ENCODE results near the gene DSCAML1.
A peak's percentile ranks its signal among the peaks of the same experiment; 100 is the strongest.
"Not testable (repeated sequence)": the region's sequence is repeated elsewhere in the genome, so short reads cannot be mapped to it uniquely, and the experiment has no call there.

Gene DSCAML1

GRCh38 chr11:117410861-117411710, 385.9 kb downstream of the DSCAML1 start:
- Mint-ChIP-seq H3K36me3 (ENCODE audit: low read depth) (peaks cover 47% of the 10 kb centered on the region), H3K4me1 (peaks cover 24% of the 10 kb centered on the region), H3K27me3 (ENCODE audit: low read depth, poor library complexity) (peaks cover 8% of the 10 kb centered on the region), H3K27ac (peak overlapping the region; percentile 31), H3K4me3 (no peak overlapping the region), H3K9me3 (peaks cover 6% of the 10 kb centered on the region)
- DNase-seq = no peak
- no peak for TF ChIP-seq CTCF (IDR thresholded peaks at IDR 0.05)

GRCh38 chr11:117410238-117410637, 386.8 kb downstream of the DSCAML1 start:
- Mint-ChIP-seq H3K4me1 (peaks cover 20% of the 10 kb centered on the region), H3K27ac (no peak overlapping the region), H3K27me3 (ENCODE audit: low read depth, poor library complexity) (peaks cover 8% of the 10 kb centered on the region), H3K36me3 (ENCODE audit: low read depth) (peaks cover 55% of the 10 kb centered on the region), H3K9me3 (peaks cover 15% of the 10 kb centered on the region), H3K4me3 (no peak overlapping the region)
- DNase-seq = no peak
- TF ChIP-seq CTCF (IDR thresholded peaks at IDR 0.05) = no peak

- Mint-ChIP-seq H3K27me3 (ENCODE audit: low read depth, poor library complexity) (peaks cover 8% of the 10 kb centered on the region), H3K4me3 (no peak overlapping the region), H3K36me3 (ENCODE audit: low read depth) (peaks cover 62% of the 10 kb centered on the region), H3K9me3 (peaks cover 22% of the 10 kb centered on the region), H3K4me1 (peaks cover 18% of the 10 kb centered on the region), H3K27ac (no peak overlapping the region)
- DNase-seq = no peak
- TF ChIP-seq CTCF (IDR thresholded peaks at IDR 0.05) = no peak
Observed at GRCh38 chr11:117409511-117409910, 387.5 kb downstream of the DSCAML1 start.

- peaks cover 18% of the 10 kb centered on the region for H3K4me1 Mint-ChIP-seq
Observed at GRCh38 chr11:117408356-117408755, 388.7 kb downstream of the DSCAML1 start.

GRCh38 chr11:117407016-117407415, 390.0 kb downstream of the DSCAML1 start:
- H3K27me3 Mint-ChIP-seq (ENCODE audit: low read depth, poor library complexity) = peaks cover 4% of the 10 kb centered on the region
- H3K9me3 Mint-ChIP-seq = peaks cover 43% of the 10 kb centered on the region
- TF ChIP-seq CTCF (IDR thresholded peaks at IDR 0.05) = no peak
- H3K4me3 Mint-ChIP-seq = no peak overlapping the region
- H3K36me3 Mint-ChIP-seq (ENCODE audit: low read depth) = peaks cover 78% of the 10 kb centered on the region
- no peak for DNase-seq
- H3K27ac Mint-ChIP-seq = no peak overlapping the region
- peaks cover 7% of the 10 kb centered on the region for H3K4me1 Mint-ChIP-seq

More at GRCh38 chr11:117408356-117408755, 388.7 kb downstream of the DSCAML1 start:
- DNase-seq = no peak
- Mint-ChIP-seq H3K9me3 (peaks cover 34% of the 10 kb centered on the region), H3K4me3 (no peak overlapping the region), H3K27ac (no peak overlapping the region), H3K36me3 (ENCODE audit: low read depth) (peaks cover 68% of the 10 kb centered on the region), H3K27me3 (ENCODE audit: low read depth, poor library complexity) (peaks cover 4% of the 10 kb centered on the region)
- no peak for TF ChIP-seq CTCF (IDR thresholded peaks at IDR 0.05)

GRCh38 chr11:117405898-117406297, 391.1 kb downstream of the DSCAML1 start:
- H3K4me3 Mint-ChIP-seq = not testable (repeated sequence)
- H3K36me3 Mint-ChIP-seq (ENCODE audit: low read depth) = peaks cover 89% of the 10 kb centered on the region

GRCh38 chr11:117399100-117399840, 397.7 kb downstream of the DSCAML1 start:
- H3K9me3 Mint-ChIP-seq = peaks cover 70% of the 10 kb centered on the region
- H3K4me1 Mint-ChIP-seq; H3K27ac Mint-ChIP-seq; H3K27me3 Mint-ChIP-seq (ENCODE audit: low read depth, poor library complexity); H3K4me3 Mint-ChIP-seq; DNase-seq: not testable (repeated sequence)
- peaks cover 88% of the 10 kb centered on the region for H3K36me3 Mint-ChIP-seq (ENCODE audit: low read depth)

More at GRCh38 chr11:117405898-117406297, 391.1 kb downstream of the DSCAML1 start:
- H3K9me3 Mint-ChIP-seq = peaks cover 54% of the 10 kb centered on the region
- not testable (repeated sequence) for H3K4me1 Mint-ChIP-seq; DNase-seq; H3K27ac Mint-ChIP-seq; H3K27me3 Mint-ChIP-seq (ENCODE audit: low read depth, poor library complexity)

GRCh38 chr11:117398618-117399017, 398.4 kb downstream of the DSCAML1 start:
- H3K27ac Mint-ChIP-seq; H3K4me3 Mint-ChIP-seq; H3K4me1 Mint-ChIP-seq; H3K27me3 Mint-ChIP-seq (ENCODE audit: low read depth, poor library complexity); DNase-seq: not testable (repeated sequence)
- Mint-ChIP-seq H3K9me3 (peaks cover 63% of the 10 kb centered on the region), H3K36me3 (ENCODE audit: low read depth) (peaks cover 86% of the 10 kb centered on the region)
